ENCODE data around the gene MYCBP2.

Gene MYCBP2

DNA sequence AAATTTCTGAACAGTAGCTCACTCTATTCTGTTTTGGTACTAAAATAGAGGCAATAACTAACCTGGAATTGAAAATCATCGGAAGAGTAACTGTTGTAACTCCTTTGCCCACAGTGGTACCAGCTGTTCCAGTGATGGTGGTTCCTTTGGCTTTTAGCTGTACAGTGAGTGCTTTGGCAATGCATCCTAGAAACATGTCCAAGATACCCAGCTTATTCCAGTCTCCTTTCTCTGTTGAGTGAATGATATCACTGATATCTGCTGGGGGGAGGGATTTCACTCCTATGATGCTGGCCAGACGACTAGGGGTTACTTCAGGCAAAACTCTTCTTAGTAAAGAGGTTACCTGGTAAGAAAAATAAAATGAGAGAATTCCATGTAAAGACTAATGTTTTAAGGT is 259.4 kb downstream of the MYCBP2 start:
- no peak for DNase-seq

DNA sequence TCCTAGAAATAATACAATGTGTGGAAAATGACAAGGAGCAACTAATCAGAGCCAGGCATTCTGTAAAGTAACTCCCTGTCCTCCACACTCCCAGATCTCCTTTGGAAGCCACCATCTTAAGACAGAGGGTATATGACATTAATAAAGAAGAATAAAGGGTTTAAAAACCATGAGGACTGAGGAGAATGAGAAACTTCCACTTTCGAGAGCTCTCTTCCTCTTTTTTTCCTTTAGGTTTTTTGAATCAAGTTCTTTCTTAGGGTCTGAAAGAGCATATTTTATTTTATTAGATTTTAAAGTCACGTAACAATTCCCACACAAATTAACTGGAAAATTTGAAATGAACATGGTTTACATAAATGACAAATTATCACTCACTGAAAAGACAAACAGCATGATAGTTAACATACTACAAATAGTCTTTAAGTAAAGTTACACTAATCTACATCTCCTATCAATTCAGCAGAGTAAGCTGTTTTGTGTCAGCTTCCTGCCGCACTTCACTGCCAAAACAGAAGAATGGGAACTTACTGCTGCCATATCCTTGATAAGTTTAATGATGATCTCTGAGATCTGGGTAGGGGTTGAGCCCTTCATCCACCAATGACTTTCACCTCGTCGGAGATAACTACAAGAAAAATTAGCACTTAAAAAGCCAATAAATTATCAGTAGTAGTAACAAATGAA is 261.3 kb downstream of the MYCBP2 start:
- DNase-seq = no peak

DNA sequence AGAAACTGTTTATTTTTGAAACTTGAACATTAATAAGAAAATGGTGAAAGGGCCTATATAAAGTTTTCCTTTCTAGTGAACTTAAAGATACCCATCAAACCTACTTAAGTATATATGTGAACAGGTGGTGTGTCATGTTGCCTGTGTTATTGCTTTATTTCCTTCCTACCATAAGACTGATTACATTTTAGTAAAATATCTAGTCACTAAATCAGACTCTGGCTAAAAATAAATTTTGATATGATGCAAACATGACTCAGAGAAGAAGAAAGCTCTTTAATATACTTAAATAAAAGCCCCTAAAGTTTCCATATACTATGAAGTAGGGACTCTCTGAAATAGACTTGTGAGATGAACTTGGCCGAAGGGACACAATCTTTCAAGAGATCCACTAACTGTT is 264.8 kb downstream of the MYCBP2 start:
- no peak for DNase-seq

DNA sequence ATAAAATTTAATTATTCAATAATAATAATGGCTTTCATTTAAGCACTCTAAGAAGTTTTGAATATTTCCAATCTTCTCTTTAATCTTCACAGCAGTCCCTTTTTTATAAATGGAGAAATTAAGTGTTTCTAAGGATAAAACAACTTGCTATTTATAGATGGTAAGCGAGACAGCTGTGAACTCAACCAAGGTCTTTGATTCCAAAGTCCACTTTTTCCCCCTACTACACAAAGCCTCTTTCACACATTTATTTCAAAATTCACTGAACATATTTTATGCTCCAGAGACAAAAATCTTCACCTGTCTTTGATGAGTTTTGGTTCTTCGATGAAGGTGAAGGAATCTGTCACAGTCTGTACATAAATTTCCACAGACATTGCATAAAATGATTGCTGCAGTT is 265.5 kb downstream of the MYCBP2 start:
- DNase-seq = no peak

DNA sequence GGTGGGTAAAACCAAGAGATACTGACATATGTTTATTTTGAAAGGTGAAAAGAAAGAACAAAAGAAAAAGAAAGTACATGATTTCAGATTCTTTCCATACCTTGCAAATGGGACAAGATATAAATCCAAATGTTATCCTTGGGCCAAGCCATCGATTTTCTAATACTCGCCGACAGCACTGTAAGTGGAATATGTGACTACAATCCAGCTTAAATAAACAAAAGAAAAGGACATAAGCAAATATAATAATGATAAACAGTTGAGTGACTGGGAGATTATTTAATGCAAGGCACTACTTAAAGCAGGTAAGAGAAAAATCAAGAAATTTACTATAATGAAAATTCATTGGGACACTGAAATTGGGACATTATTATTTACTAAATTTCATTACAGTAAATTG is 270.0 kb downstream of the MYCBP2 start:
- no peak for DNase-seq

DNA sequence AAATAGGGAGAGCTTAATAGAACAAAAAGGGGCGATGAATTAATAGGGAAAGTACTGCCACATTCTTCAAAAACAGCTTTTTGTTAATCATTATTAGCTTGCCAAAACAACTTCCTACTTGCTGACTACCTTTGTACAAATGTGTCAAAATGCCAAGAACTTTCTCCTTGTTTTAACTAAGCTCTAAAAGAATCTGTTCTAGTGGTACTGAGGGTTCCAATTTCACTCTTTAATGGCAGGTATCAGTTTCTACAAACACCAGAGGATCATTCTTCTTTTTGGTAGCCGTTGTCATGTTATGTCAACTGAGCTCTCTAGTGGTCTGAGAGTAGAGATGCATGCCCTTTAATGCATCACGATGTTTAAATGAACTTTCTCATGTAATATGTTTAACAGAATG is 270.5 kb downstream of the MYCBP2 start:
- DNase-seq = no peak

DNA sequence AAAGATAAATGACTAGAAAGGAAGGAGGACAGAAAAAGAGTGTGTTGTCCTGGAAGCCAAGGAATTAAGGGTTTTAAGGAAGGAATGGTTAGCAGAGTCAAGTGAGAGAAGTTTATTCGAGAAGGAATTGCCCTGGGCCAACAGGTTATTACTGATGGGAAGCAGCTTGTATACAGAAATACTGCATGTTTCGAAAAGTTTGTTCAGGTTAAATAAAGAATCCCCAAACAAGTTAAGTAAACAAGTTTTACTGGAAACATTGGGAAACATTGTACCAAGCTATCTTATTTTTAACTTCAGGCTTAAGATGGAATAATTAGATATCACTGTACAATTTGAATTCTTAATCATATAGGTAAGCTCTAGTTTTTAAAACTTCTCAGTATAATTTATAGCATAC is 271.7 kb downstream of the MYCBP2 start:
- DNase-seq = no peak

DNA sequence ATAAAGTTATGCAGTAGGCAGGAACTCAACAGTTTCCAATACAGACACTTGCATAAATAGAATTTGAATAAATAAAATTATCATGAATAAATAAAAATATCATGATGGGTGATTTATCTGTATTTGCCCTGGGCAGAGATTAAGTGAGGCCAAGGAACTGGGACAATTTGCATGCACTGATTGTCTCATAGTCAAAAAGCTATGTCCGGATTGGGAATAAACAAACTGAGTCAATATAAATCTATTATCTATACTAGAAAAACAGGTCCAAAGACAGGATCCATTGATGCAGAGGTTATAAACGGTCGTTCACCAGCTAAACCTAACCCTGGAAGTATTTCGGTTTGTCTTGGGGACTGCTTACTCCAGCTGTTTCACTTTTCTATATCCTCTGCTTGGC is 273.7 kb downstream of the MYCBP2 start:
- no peak for DNase-seq

DNA sequence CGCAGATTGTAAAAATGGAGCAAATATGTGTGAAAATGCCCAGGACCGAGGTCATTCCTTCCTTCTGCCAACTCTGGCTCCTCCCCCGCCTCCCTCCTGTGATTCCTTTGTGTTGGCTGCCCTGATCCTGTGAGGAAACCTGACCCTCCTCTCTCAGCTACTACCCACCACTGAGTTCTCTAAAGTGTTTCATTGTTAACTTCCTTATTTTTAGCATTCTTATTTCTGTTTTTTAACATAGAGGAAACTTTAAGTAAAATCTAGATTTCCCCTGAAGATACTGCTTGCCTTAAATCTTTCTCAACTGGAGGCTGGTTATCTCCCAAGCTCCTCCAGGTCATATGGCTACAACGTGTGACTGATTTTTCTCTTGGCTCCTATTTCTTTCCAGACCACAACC is 278.2 kb downstream of the MYCBP2 start:
- no peak for DNase-seq

DNA sequence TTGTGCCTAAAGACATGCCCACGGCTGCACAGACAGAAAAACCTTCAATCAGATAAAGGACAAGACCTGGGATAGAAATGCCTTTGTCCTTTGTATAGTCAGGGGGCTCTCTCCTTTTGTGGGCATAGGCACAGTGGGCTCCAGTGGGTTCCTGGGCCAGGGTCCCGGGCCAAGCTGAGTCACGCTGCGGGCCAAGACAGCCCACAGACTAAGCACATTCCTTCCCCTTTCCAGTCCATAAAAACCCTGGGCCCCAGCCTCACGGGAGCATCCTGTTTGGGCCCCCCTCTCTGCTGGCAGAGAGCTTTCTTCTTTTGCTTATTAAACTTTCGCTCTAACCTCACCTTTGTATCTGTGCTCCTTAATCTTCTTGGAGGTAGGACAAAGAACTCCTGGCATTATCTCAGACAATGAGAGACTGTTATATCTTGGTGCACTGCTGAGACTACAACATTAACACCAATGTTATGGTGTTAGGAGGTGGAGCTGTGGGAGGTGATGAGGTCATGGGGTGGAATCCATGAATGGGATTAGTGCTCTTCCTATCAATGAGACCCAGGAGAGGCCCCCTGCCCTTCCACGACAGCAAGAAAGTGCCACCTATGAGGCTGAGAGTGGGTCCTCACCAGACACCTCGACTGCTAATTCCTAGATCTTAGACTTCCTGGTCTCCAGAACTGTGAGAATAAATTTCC is 279.1 kb downstream of the MYCBP2 start:
- DNase-seq = no peak

DNA sequence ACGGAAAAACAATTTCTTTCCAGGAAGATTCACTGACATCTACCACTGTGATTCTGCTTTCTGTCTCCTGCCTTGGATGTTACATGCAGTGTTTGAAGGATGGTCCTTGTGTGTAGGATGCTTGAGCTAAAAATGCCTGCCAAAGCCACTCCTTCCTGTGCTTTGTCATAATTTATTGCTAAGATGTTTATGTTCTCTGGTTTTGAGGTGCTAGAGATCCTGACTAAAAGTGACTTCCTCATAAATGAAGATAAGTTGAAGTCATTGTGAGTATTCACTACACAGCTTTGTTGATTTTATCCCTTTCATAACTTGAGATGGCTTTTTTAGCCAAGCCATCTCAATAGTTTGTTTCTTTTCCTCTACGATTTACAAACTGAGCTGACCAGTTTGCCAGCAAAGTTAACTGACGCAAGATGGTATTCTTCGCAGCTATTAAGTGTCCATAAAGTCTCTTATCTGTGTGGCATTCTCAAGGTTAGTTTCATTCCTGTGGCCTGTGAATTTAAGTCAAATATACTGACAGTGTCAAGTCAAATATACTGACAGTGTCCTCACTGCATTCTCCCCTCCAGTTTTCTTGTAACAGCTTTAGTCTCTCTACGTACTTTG is 284.2 kb downstream of the MYCBP2 start:
- DNase-seq = no peak

DNA sequence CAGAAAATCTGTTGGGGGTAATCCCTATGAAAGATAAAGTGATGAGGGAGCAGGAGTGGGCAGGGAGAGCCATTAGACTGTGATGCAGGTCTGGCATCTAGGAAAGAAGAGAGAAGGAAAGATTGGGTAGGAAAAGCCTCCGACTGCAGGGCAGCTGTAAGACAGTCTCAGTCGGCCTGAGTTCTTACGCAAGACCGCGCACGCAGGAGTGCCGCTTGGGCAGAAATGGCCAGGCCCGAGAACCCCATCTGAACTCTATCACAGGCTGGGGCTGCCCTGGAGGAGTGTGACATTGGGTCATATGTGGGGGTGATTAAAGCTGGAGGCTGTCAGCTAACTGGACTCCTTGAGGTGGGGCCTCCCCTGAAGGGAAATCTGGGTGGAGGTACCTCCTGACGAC is 286.1 kb downstream of the MYCBP2 start:
- DNase-seq = no peak

DNA sequence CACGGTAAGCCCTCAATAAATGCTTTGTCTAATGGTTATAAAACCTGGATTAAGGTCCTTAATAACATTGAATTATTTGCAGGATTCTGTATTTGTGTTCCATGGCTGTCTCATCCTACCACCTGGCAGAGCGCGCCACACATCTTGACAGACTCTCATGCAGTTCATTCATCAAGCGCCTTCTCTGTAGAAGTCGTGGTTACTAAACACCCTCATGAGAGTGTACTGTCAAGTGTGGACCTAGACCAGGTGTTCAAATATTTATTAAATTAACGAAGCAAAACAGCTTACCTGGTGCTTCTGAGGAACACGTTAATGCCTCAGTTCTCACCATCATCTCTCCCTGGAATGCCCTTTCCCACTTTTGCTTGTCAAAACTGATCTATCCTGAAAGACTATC is 286.8 kb downstream of the MYCBP2 start:
- DNase-seq = no peak

DNA sequence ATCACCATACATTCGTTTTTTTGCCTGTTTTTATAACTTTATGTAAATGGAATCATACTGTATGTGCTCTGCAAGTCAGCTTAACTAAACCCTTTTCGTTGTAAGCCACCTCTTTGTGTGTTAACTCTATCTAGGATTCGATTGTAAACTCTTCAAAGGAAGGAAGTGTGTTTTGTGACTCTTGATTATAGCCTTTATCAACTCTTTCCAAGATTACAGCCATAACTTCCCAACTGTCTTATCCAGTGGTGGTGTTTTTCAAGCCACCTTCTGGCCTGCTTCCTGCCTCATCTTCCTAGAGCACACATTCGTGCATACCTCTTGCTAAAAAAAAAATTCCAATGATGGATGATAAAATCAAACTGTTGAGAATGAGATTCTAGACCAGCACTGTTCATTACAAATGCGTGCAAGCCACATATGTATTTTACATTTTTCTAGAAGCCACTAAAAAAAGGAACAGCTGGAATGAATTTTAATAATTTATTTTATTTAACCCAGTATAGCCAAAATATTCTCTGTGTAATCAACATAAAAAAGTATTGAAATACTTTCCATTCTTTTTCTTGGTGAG is 287.9 kb downstream of the MYCBP2 start:
- DNase-seq = no peak

DNA sequence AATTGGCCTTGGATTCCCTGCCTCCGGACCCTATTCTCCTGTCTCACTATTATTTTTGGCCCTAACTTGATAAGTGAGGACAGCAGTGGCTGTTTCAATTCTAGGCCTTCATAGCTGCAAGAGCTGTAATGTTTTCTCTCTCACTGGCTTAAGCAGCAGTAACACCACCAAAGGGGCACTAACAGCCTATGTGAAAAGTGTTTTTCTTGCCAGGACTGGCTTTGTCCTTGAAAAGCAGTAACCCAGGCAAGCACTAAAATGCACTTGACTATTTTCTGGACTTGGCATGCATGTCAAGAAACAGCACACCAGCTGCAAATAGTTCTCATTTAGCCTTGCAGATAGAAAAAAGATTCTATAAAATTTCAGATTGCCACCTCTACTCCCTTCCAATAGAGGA is 290.6 kb downstream of the MYCBP2 start:
- no peak for DNase-seq

DNA sequence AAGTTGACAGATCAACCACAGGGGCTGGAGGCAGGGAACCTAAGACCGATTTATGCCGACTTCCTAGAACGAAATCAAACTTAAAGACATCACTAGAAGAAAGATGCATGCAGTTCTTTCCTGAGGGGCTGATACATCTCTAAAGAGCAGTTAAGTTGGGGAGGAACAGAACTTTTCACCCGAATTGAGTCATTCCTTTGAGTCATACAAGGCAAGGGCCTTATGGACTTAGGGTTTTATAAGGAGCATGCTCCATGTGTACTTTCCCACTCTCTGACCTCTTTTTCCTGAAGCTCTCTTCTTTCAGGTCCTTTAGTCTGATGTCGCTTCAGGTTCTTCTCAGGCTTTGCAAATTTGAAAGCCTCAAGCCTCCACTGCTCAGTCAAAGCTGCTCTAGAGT is 292.0 kb downstream of the MYCBP2 start:
- DNase-seq = no peak

DNA sequence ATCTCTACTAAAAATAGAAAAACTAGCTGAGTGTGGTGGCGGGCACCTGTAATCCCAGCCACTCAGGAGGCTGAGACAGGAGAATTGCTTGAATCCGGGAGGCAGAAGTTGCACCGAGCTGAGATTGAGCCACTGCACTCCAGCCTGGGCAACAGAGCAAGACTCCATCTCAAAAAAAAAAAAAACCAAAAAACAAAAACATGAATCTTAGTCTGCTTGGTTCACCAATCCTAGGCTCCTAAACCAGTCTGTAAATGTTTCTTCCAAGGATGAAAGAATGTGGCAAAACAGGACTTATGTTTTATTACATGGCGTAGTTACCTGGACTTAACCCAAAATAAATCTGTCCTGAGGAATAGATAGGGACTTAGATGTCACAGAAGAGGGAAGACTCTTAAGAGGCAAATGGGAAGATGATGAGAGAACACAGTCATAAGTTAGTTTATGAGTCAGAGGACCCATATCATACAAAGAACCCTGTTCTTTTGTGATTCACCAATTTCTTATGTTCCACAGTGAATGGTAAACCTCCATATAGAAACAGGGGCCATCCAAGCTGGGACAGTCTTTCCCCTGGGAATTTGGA is 293.1 kb downstream of the MYCBP2 start:
- no peak for DNase-seq

DNA sequence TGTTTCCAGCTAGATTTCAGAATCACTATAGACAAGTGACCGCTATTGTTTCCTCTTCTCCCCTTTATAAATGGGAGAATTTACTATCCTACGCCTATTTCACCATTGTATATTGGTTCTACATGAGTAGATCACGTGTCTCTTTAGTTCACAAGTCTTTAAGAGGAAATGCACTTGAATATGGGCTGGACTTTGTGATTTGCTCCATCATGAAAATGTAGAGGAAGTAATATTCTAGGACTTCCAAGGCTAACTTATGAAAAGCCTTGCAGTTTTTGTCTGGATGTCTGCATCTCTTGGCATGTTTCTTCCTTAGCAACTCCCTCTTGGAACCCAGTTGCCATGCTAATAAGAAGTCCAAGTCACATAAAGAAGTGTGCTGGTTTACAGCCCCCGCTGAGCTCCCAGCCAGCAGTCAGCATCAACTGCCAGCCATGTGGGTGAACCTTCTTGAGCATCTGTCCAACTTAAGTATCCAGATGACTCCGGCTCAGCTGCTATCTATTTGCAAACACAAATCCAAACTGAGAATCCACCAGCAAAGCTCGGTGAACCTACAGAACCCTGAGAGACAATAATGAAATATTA is 295.1 kb downstream of the MYCBP2 start:
- DNase-seq = no peak

DNA sequence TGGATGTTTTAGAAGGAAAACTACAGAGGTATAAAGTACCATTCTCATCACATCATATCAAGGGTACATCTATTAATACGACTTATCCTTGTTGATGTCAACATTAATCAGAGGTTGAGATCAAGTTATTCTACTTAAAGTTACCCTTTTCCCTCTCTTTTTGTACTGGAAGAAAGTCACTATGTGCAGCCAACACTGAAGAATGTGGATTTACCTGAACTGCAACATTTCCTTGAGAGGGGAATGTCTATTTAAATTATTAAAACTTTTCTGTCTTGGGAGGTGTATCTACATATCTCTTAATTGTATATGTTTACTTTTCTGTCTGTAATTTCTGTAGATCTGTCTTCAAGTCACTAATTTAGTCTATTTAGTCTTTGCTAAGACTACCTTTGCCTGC is 297.5 kb downstream of the MYCBP2 start:
- no peak for DNase-seq

DNA sequence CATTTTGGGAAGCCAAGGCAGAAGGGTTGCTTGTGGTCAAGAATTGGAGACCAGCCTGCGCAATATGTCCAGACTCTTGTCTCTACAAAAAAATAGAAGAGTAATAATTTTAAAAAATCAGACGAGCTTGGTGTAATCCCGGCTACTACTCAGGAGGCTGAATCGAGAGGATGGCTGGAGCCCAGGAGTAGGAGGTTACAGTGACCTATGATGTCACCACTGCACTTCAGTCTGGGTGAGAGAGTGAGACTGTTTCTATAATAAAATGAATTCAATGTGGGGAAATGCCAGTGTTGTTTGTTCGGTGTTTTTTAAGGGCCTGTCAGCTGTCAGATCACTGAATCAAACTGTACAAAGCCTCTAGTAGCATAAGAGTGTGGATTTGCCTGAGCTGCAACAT is 298.7 kb downstream of the MYCBP2 start:
- DNase-seq = no peak

DNA sequence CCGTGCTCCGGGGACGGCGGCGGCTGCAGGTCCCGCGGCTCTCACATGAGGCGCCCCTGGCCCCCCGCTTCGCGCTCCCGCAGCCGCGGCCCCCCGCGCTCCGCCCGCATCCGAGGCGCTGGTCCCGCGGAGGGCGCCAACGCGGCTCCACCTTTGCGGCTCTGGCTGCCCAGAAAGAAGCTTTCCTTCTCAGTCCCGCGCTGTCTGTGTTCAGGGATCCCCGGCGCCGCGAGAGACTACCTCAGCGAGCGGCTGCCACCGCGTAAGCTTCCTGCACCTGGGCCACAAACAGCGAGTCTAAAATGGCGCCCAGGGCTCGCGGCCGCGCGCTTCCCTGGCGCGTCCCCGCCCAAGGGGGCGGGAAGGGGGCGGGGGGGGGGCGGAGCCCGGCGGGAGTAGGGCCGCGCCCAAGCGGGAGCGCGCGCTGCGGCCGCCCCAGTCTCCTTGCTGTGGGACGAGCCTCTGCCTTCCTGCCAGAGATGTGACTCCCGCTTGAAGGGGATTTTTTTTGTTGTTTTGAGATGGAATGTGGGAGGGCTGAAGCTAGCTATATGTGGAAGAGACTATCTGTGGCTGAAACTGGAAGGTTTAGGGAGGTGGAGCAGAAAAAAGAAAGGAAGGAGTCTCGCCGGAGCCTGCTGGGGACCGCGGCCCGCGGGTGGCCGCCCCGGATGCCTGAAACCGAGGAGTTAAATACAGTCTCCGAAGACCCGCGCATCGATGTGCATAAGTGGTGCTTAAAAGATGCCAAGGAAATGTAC is 299.9 kb downstream of the MYCBP2 start, which contains the start of gene FBXL3:
FBXL3 (minus strand) TSS at position 299 of the 761 bp plus-strand sequence. CDS start 5,299 bp downstream, outside the sequence.
- DNase-seq = peak; percentile 67 to 85 (median 77)

DNA sequence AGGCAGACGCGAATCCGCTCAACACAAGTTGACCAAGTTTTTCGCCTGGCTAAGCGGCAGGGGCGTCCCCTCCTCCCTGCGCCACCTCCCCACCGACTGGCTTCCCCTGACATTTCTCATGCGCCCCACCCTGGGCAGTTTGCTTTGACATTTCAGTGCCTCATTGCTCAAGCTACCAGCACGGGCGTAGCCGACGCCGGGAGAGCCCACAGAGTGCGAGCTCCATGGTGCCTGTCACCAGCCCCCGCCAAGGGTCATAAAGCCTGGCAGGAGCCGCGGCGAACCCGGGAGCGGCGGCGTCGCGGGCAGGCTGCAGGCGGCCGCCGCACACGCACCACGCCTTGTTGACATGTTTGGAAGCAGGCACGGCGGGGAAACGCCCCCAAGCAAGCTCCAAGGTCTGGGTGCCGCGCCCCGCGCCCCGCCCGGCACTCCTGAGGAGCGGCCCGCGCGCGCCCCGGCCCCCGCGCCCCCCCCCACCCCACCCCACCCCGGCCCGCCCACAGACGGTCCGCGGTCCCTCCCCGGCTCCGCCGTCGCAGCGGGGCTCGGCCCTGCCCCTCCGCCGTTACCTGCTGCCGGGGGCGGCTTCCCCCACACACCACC is 300.5 kb downstream of the MYCBP2 start:
- peak; percentile 68 to 83 (median 74) for DNase-seq
